Body of pancreas (tissue), 4 donors: Measurements from ENCODE around the gene C1QTNF1.

Experiments used
- POLR2A ChIP-seq, 3 donors: fragments of 450-650 bp; IDR thresholded peaks; one replicate each; pipeline ENCODE4 v1.6.1; 2016; ENCODE audit warnings: antibody characterized with exemption in 3 of 3, mild to moderate bottlenecking in 2 of 3
- TF ChIP-seq, protein P1 (sequence below), 7 experiments: fragments of 450-650 bp in 4 of 7; fragments of 200-600 bp in 3 of 7; sonication (generic) in 3 of 7; IDR thresholded peaks; one replicate each; pipeline ENCODE4 v1.5.1; 2016 to 2019; ENCODE audit warnings: antibody characterized with exemption in 7 of 7

DNA sequence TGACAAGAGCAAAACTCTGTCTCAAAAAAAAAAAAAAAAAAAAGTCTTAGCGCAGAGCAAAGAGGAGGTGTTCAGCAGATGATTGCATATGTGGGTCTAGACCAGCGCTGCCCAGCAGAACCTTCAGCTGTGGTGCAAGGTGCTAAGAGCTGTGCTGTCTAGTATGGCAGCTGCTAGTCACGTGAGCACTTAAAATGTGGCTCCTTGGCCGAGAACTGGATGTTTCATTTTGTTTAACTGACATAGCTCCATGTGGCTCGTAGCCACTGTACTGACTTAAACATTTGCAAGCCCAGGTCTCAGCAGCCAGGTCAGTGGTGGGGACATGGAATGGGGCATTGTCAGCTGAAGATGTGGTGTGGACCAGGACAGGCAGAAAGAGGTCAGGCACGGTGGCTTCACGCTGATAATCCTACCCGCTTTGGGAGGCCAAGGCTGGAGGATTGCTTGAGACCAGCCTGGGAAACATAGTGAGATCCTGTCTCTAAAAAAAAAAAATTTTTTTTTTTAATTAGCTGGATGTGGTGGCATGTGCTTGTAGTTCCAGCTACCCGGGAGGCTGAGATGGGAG lies 9.2 kb downstream of the C1QTNF1 start:
- TF ChIP-seq, protein P1, sequence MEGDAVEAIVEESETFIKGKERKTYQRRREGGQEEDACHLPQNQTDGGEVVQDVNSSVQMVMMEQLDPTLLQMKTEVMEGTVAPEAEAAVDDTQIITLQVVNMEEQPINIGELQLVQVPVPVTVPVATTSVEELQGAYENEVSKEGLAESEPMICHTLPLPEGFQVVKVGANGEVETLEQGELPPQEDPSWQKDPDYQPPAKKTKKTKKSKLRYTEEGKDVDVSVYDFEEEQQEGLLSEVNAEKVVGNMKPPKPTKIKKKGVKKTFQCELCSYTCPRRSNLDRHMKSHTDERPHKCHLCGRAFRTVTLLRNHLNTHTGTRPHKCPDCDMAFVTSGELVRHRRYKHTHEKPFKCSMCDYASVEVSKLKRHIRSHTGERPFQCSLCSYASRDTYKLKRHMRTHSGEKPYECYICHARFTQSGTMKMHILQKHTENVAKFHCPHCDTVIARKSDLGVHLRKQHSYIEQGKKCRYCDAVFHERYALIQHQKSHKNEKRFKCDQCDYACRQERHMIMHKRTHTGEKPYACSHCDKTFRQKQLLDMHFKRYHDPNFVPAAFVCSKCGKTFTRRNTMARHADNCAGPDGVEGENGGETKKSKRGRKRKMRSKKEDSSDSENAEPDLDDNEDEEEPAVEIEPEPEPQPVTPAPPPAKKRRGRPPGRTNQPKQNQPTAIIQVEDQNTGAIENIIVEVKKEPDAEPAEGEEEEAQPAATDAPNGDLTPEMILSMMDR (IDR thresholded peaks at IDR 0.05), result no peak
- no peak for TF ChIP-seq POLR2A (IDR thresholded peaks at IDR 0.05)
